ENCODE measurements around the gene UBAP2. TPM values are rescaled to one million over a fixed set of nuclear protein-coding genes. Genes with fewer than 3 reads are reported as not detected.

The UBAP2 gene
- total and polyA plus RNA-seq, 2 donors (not counting 3 experiments of a cell fraction or from before 2014, with no cell fraction given) = 43.2 to 55.8 TPM

- H3K9me3 ChIP-seq (replicated peaks; ENCODE audit: control insufficient read depth, insufficient read depth, low read length) = no peaks in the 10 kb centered on the region
- TF ChIP-seq GATA2 (IDR thresholded peaks at IDR 0.05; ENCODE audit: insufficient read depth, insufficient read length, low read depth, low read length) = no peak
- no peak for TF ChIP-seq FOS (IDR thresholded peaks at IDR 0.05; ENCODE audit: borderline replicate concordance, insufficient read depth, low read length)
- no peak for TF ChIP-seq EZH2 (IDR thresholded peaks at IDR 0.05; ENCODE audit: borderline replicate concordance, low read depth, low read length, severe bottlenecking)
- TF ChIP-seq, protein P1, sequence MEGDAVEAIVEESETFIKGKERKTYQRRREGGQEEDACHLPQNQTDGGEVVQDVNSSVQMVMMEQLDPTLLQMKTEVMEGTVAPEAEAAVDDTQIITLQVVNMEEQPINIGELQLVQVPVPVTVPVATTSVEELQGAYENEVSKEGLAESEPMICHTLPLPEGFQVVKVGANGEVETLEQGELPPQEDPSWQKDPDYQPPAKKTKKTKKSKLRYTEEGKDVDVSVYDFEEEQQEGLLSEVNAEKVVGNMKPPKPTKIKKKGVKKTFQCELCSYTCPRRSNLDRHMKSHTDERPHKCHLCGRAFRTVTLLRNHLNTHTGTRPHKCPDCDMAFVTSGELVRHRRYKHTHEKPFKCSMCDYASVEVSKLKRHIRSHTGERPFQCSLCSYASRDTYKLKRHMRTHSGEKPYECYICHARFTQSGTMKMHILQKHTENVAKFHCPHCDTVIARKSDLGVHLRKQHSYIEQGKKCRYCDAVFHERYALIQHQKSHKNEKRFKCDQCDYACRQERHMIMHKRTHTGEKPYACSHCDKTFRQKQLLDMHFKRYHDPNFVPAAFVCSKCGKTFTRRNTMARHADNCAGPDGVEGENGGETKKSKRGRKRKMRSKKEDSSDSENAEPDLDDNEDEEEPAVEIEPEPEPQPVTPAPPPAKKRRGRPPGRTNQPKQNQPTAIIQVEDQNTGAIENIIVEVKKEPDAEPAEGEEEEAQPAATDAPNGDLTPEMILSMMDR (IDR thresholded peaks at IDR 0.05; ENCODE audit: extremely low read depth in 1 of 2, insufficient read depth in 1 of 2, low read depth in 1 of 2, low read length in 2 of 2) = no peak
- TF ChIP-seq JUN (IDR thresholded peaks at IDR 0.05; ENCODE audit: borderline replicate concordance, insufficient read depth, insufficient read length, low read depth) = no peak
- TF ChIP-seq POLR2A (IDR thresholded peaks at IDR 0.05; ENCODE audit: low read depth, low read length) = no peak
- TF ChIP-seq, protein P2, sequence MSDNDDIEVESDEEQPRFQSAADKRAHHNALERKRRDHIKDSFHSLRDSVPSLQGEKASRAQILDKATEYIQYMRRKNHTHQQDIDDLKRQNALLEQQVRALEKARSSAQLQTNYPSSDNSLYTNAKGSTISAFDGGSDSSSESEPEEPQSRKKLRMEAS (IDR thresholded peaks at IDR 0.05; ENCODE audit: insufficient read depth, insufficient read length) = no peak
- TF ChIP-seq POLR2AphosphoS5 (IDR thresholded peaks at IDR 0.05; ENCODE audit: insufficient read depth, low read depth, low read length) = no peak
- TF ChIP-seq MYC (IDR thresholded peaks at IDR 0.05; ENCODE audit: low read depth, low read length) = no peak
- no peaks in the 10 kb centered on the region for H3K9me1 ChIP-seq (replicated peaks; ENCODE audit: control insufficient read depth, extremely low read depth, insufficient read depth, low read length)
- no peaks in the 10 kb centered on the region for H3K27me3 ChIP-seq (ENCODE audit: control insufficient read depth in 2 of 2, insufficient read depth in 2 of 2, low read length in 2 of 2)
- no peak overlapping the region for H3K9ac ChIP-seq (replicated peaks; ENCODE audit: extremely low read depth, insufficient read depth, low read length)
- H3K4me3 ChIP-seq (replicated peaks in 1 of 3; ENCODE audit: insufficient read depth in 1 of 3, low read depth in 1 of 3, low read length in 3 of 3) = no peak overlapping the region
- no peaks in the 10 kb centered on the region for H3K4me1 ChIP-seq (ENCODE audit: control insufficient read depth, extremely low read depth, insufficient read depth, low read length)
- dilution Hi-C loops (cut with MboI; ENCODE audit: extremely low pct_ligation_motif_present, low sequenced_read_pairs) = no loop called here
- POLR2A ChIA-PET = no interaction called here
- H3K27ac ChIP-seq (ENCODE audit: insufficient read depth, low read depth, low read length) = no peak overlapping the region
- no peak for FAIRE-seq
- H3K36me3 ChIP-seq (ENCODE audit: control insufficient read depth in 2 of 2, extremely low read depth in 1 of 2, insufficient read depth in 2 of 2, low read length in 2 of 2) = peaks cover 3 to 4% of the 10 kb centered on the region in 2 experiments
- peaks cover 10% of the 10 kb centered on the region for H4K20me1 ChIP-seq (replicated peaks; ENCODE audit: control insufficient read depth, extremely low read depth, insufficient read depth, low read length)
- H3K4me2 ChIP-seq (ENCODE audit: insufficient read depth, low read length) = no peak overlapping the region
- no peak for DNase-seq (ENCODE audit: low read depth, low spot score)
- CTCF ChIA-PET = interaction anchor here (3.1 kb wide), 1 partner anchor 93 kb away, joined by 16 read pairs; no protein-coding TSS in a partner anchor
- H2AFZ ChIP-seq (ENCODE audit: low read depth, low read length) = no peak overlapping the region
- no TSS peak for BruUV-seq (replicated peaks)
- intact Hi-C loops (cut with micrococcal nuclease) = loop anchor here (5.0 kb wide), 1 partner anchor 94 kb away; no protein-coding TSS in a partner anchor
- peaks cover 72% of the 10 kb centered on the region for H3K79me2 ChIP-seq (ENCODE audit: control insufficient read depth, insufficient read depth, low read length)
Observed at GRCh38 chr9:33906769-33907168, 141.9 kb downstream of the UBAP2 start.

Measured in endothelial cell of umbilical vein (primary cell).